Naive thymus-derived CD8-positive, alpha-beta T cell (primary cell): ENCODE results near the gene WDR82. TPM values are rescaled to one million over a fixed set of nuclear protein-coding genes. Genes with fewer than 3 reads are reported as not detected.

Source experiments
- microRNA-seq: library from miRNA; unstranded; fragments of <30 nt; microRNA quantifications from one replicate; pipeline ENCODE4 v1.2.0, GENCODE V29; 2022; ENCODE audit warnings: borderline microRNAs expressed
- polyA plus RNA-seq, 3 donors: library from polyadenylated mRNA; unstranded; fragments of 300-500 nt; fragmentation: Illumina TruSeq; gene quantifications; one replicate each; pipeline ENCODE4 v1.2.3, GENCODE V29; 2021
- total RNA-seq, 8 experiments: library from RNA in 2 of 8; stranded (reverse) in 2 of 8; gene quantifications; one replicate each; pipeline ENCODE4 v1.2.3 and lab custom pipeline; 2021 to 2026

Gene WDR82
- total and polyA plus RNA-seq, 5 experiments from 2014 or later, result 136 to 191 (median 172) TPM

Small RNAs within 50 kb of the gene (microRNA-seq; reads per million reads assigned to microRNA genes)
- not detected for gene MIR135A1
- 492,098 reads per million, percentile 100 among the genes with 10 or more reads in this experiment for gene MIRLET7G

Other genes with a start within 250 kb of the WDR82 start
- 10 to 100 TPM; 28.6 to 29.0 TPM for gene DUSP7, start 222.1 kb downstream of the WDR82 start, total RNA-seq
- gene DUSP7, start 222.1 kb downstream of the WDR82 start, polyA plus RNA-seq, result 1 to 10 TPM; 1.8 to 4.6 (median 2.2) TPM
- 1 to 10 TPM; 1.2 to 1.9 TPM for gene POC1A, start 124.2 kb downstream of the WDR82 start, total RNA-seq
- gene POC1A, start 124.2 kb downstream of the WDR82 start, polyA plus RNA-seq, result 1 to 10 TPM in 1 of 3 donors, under 1 TPM in 2; 0.28 to 1.1 (median 0.66) TPM
- gene ALAS1, start 80.5 kb downstream of the WDR82 start, total RNA-seq, result 10 to 100 TPM; 16.2 to 18.8 TPM
- gene ALAS1, start 80.5 kb downstream of the WDR82 start, polyA plus RNA-seq, result 10 to 100 TPM; 14.7 to 28.9 (median 18.5) TPM
- gene TLR9, start 53.0 kb downstream of the WDR82 start, total RNA-seq, result 1 to 10 TPM; 2.4 to 2.8 TPM
- gene TLR9, start 53.0 kb downstream of the WDR82 start, polyA plus RNA-seq, result not detected
- gene TWF2, start 39.5 kb downstream of the WDR82 start, total RNA-seq, result 10 to 100 TPM; 77.2 to 77.6 TPM
- gene TWF2, start 39.5 kb downstream of the WDR82 start, polyA plus RNA-seq, result 100 to 1,000 TPM; 112 to 171 (median 142) TPM
- gene PPM1M, start 32.9 kb downstream of the WDR82 start, total RNA-seq, result 100 to 1,000 TPM; 108 to 114 TPM
- gene PPM1M, start 32.9 kb downstream of the WDR82 start, polyA plus RNA-seq, result 100 to 1,000 TPM in 2 of 3 donors, 10 to 100 TPM in 1; 68.0 to 172 (median 106) TPM
- 10 to 100 TPM; 39.9 to 41.5 TPM for gene GLYCTK, start 9.2 kb upstream of the WDR82 start, total RNA-seq
- 10 to 100 TPM in 1 of 3 donors, 1 to 10 TPM in 2; 6.4 to 10.4 (median 7.6) TPM for gene GLYCTK, start 9.2 kb upstream of the WDR82 start, polyA plus RNA-seq
- 10 to 100 TPM; 39.4 to 41.4 TPM for gene DNAH1, start 37.7 kb upstream of the WDR82 start, total RNA-seq
- gene DNAH1, start 37.7 kb upstream of the WDR82 start, polyA plus RNA-seq, result 1 to 10 TPM in 2 of 3 donors, under 1 TPM in 1; 0.21 to 1.3 (median 1.1) TPM
- 100 to 1,000 TPM; 105 to 106 TPM for gene BAP1, start 131.4 kb upstream of the WDR82 start, total RNA-seq
- gene BAP1, start 131.4 kb upstream of the WDR82 start, polyA plus RNA-seq, result 10 to 100 TPM; 15.8 to 22.6 (median 16.9) TPM
- 10 to 100 TPM; 14.2 to 18.1 TPM for gene PHF7, start 132.0 kb upstream of the WDR82 start, total RNA-seq
- 1 to 10 TPM; 7.1 to 9.5 (median 7.7) TPM for gene PHF7, start 132.0 kb upstream of the WDR82 start, polyA plus RNA-seq
- not detected for gene SEMA3G, start 166.5 kb upstream of the WDR82 start, total RNA-seq
- gene SEMA3G, start 166.5 kb upstream of the WDR82 start, polyA plus RNA-seq, result not detected
- gene TNNC1, start 175.4 kb upstream of the WDR82 start, total RNA-seq, result 1 to 10 TPM; 7.1 to 7.8 TPM
- gene TNNC1, start 175.4 kb upstream of the WDR82 start, polyA plus RNA-seq, result 1 to 10 TPM in 1 of 3 donors, under 1 TPM in 2; 0.60 to 1.4 (median 0.90) TPM
- 100 to 1,000 TPM; 180 to 191 TPM for gene NISCH, start 177.0 kb upstream of the WDR82 start, total RNA-seq
- gene NISCH, start 177.0 kb upstream of the WDR82 start, polyA plus RNA-seq, result 10 to 100 TPM; 17.8 to 30.1 (median 20.4) TPM
- gene STAB1, start 216.7 kb upstream of the WDR82 start, total RNA-seq, result 1 to 10 TPM; 6.1 to 9.8 TPM
- not detected for gene STAB1, start 216.7 kb upstream of the WDR82 start, polyA plus RNA-seq